CD4-positive, alpha-beta T cell (primary cell): ENCODE measurements around the gene AFF3. TPM values are rescaled to one million over a fixed set of nuclear protein-coding genes. Genes with fewer than 3 reads are reported as not detected.

Experiments
- ATAC-seq: fragments of 200-7000 bp; cut with Tn5 transposase; one replicate; pipeline ENCODE4 v1.10.0; 2022; ENCODE audit warnings: mild to moderate bottlenecking; ENCODE audit not compliant: poor library complexity
- CTCF ChIA-PET: fragments of 350-600 bp; sonication (Branson Sonifier 250); formaldehyde crosslinking; loops from one replicate; lab custom pipeline; 2021; ENCODE audit warnings: antibody characterized with exemption, inconsistent platforms; lab: Charles Lee
- POLR2A ChIA-PET: fragments of 350-600 bp; sonication (Branson Sonifier 250); formaldehyde crosslinking; loops from one replicate; lab custom pipeline; 2021; ENCODE audit warnings: antibody characterized with exemption, inconsistent platforms; lab: Charles Lee
- DNase-seq, 14 experiments: peaks; one replicate each; pipeline ENCODE4 v3.0.0-alpha.2; 2013 to 2020; ENCODE audit warnings: mixed read lengths in 2 of 14
- H3K27ac ChIP-seq, 2 donors: one replicate each; pipeline versions ENCODE4 v1.5.1 to v1.7.0; 2013; ENCODE audit warnings: low read length in 2 of 2, low read depth in 1 of 2, mild to moderate bottlenecking in 1 of 2
- H3K27me3 ChIP-seq, 2 experiments: 1 replicate in 1 of 2; 2 replicates in 1 of 2; pipeline versions ENCODE4 v1.6.1 to v1.7.0; 2013; ENCODE audit warnings: low read length in 2 of 2, control low read depth in 1 of 2, mild to moderate bottlenecking in 1 of 2, moderate library complexity in 1 of 2; ENCODE audit not compliant: insufficient read depth in 2 of 2, control insufficient read depth in 1 of 2
- H3K36me3 ChIP-seq: one replicate; pipeline ENCODE4 v1.6.1; 2013; ENCODE audit warnings: low read length, control low read depth; ENCODE audit not compliant: insufficient read depth
- H3K4me1 ChIP-seq: one replicate; pipeline ENCODE4 v1.6.1; 2013; ENCODE audit warnings: low read length, control low read depth; ENCODE audit not compliant: insufficient read depth
- H3K4me3 ChIP-seq: one replicate; pipeline ENCODE4 v1.5.1; 2013; ENCODE audit warnings: mild to moderate bottlenecking, low read length, moderate library complexity
- H3K9me3 ChIP-seq, 2 experiments: 1 replicate in 1 of 2; 2 replicates in 1 of 2; pipeline versions ENCODE4 v1.6.1 to v1.7.0; 2013; ENCODE audit warnings: low read length in 2 of 2, mild to moderate bottlenecking in 2 of 2, control low read depth in 1 of 2, moderate library complexity in 1 of 2; ENCODE audit not compliant: control insufficient read depth in 1 of 2, insufficient read depth in 1 of 2
- H3K27ac Mint-ChIP-seq: one replicate; pipeline ENCODE4 v1.8.0; 2020; ENCODE audit warnings: mixed read lengths
- H3K27me3 Mint-ChIP-seq: one replicate; pipeline ENCODE4 v1.8.0; 2021; ENCODE audit warnings: mixed read lengths
- H3K36me3 Mint-ChIP-seq: one replicate; pipeline ENCODE4 v1.8.0; 2021; ENCODE audit warnings: low read depth, mixed read lengths
- H3K4me1 Mint-ChIP-seq: one replicate; pipeline ENCODE4 v1.8.0; 2021; ENCODE audit warnings: low read depth, mixed read lengths
- H3K4me3 Mint-ChIP-seq: one replicate; pipeline ENCODE4 v1.8.0; 2020; ENCODE audit warnings: mild to moderate bottlenecking, mixed read lengths
- H3K9me3 Mint-ChIP-seq: one replicate; pipeline ENCODE4 v1.8.0; 2020; ENCODE audit warnings: mixed read lengths
- intact Hi-C, 2 experiments: fragments of 100-400 bp; cut with DNase I in 1 of 2; cut with micrococcal nuclease in 1 of 2; formaldehyde crosslinking; loops; one replicate each; pipeline versions ENCODE4 v1.15.1 to v1.9.0; 2023 to 2025; cut with DNase I, micrococcal nuclease
- total RNA-seq, 174 experiments: library from RNA in 2 of 174; stranded (reverse) in 2 of 174; gene quantifications; one replicate each; pipeline ENCODE4 v1.2.3 and lab custom pipeline; 2021 to 2026
- TF ChIP-seq, protein P1 (sequence below): fragments of 200-600 bp; IDR thresholded peaks from one replicate; pipeline ENCODE4 v1.8.0; 2022; ENCODE audit warnings: antibody characterized with exemption, mild to moderate bottlenecking

AFF3 gene
- total RNA-seq, 2 experiments from 2014 or later, result 15.4 to 15.7 TPM

DNA sequence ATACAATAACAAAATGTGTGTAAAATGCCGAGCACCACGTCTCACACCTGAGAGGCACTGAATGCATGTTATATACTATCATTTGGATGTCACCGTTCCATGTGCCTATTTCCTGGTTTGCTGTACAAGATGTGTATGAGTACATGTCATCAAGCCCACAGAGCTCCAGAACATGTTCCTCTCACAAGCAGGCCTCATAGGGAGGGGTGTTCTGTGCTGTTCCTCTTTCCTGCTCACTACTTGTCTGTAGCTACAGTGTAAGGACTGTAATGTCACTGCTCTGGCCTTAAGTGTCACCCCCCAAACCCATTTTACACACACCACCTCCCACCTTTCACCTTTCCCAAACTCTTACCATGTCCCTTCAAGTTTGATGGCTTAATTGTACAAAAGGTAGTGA lies 1.8 kb downstream of the AFF3 start:
- no peaks in the 10 kb centered on the region for H3K36me3 Mint-ChIP-seq
- H3K4me3 ChIP-seq, result no peak overlapping the region
- no peaks in the 10 kb centered on the region for H3K27me3 Mint-ChIP-seq
- POLR2A ChIA-PET, result interaction anchor here (2.9 to 3.3 kb wide), 2 partner anchors 26 to 35 kb away, joined by 8 to 19 read pairs; no protein-coding TSS in a partner anchor
- intact Hi-C loops, result no loop called here
- DNase-seq (peak in 4 of 14 experiments; percentile 14 to 35 (median 18)), ATAC-seq (peak; percentile 53)
- peaks cover 0 to 5% of the 10 kb centered on the region in 2 experiments for H3K9me3 ChIP-seq
- CTCF ChIA-PET, result no interaction called here
- H3K27me3 ChIP-seq, result no peaks in the 10 kb centered on the region
- no peak overlapping the region for H3K27ac ChIP-seq
- H3K36me3 ChIP-seq, result no peaks in the 10 kb centered on the region
- TF ChIP-seq, protein P1, sequence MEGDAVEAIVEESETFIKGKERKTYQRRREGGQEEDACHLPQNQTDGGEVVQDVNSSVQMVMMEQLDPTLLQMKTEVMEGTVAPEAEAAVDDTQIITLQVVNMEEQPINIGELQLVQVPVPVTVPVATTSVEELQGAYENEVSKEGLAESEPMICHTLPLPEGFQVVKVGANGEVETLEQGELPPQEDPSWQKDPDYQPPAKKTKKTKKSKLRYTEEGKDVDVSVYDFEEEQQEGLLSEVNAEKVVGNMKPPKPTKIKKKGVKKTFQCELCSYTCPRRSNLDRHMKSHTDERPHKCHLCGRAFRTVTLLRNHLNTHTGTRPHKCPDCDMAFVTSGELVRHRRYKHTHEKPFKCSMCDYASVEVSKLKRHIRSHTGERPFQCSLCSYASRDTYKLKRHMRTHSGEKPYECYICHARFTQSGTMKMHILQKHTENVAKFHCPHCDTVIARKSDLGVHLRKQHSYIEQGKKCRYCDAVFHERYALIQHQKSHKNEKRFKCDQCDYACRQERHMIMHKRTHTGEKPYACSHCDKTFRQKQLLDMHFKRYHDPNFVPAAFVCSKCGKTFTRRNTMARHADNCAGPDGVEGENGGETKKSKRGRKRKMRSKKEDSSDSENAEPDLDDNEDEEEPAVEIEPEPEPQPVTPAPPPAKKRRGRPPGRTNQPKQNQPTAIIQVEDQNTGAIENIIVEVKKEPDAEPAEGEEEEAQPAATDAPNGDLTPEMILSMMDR, result no peak
- H3K27ac Mint-ChIP-seq, result peak overlapping the region; percentile 88
- H3K4me1 Mint-ChIP-seq, result peaks cover 69% of the 10 kb centered on the region
- H3K4me1 ChIP-seq, result peaks cover 26% of the 10 kb centered on the region
- no peaks in the 10 kb centered on the region for H3K9me3 Mint-ChIP-seq
- H3K4me3 Mint-ChIP-seq, result peak overlapping the region; percentile 40

DNA sequence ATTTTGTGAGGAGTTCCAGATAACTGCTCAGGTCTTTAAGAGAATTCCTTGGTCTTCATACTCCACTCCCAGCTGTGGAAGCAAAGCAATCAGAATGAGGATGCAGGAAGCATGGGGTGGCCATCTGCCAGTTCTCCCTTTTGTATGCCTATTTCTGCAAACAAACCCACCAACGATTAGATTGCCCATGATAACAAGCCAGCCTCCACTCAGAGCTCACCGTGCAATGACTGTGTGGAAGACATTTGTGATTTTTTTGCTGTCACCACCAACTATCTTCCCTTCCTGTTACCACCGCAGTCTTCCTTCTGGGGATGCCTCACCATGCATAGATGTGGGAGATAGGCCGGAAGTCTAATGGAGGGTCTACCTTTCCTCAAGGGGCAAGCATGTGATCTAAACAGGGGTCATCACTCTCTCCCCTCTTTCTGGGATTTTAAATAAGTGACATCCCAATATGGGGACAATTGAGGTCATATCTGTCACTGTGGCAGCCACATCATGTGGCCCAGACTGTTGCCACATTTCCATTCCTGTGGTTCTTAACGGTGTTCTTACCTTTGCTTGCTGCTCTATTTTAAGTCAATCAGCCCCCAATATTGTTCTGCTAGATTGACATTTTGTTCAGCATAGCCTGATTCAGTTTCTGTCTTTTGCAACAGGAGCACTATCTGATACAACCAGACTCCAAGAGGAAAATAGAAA lies 4.4 kb downstream of the AFF3 start:
- intact Hi-C loops, result no loop called here
- Mint-ChIP-seq H3K4me3 (peak overlapping the region; percentile 22), H3K9me3 (no peaks in the 10 kb centered on the region), H3K4me1 (peaks cover 57% of the 10 kb centered on the region), H3K36me3 (no peaks in the 10 kb centered on the region), H3K27me3 (no peaks in the 10 kb centered on the region), H3K27ac (peak overlapping the region; percentile 14)
- ChIA-PET POLR2A (no interaction called here), CTCF (no interaction called here)
- Histone ChIP-seq H3K4me1 (peaks cover 25% of the 10 kb centered on the region), H3K9me3 (no peaks in the 10 kb centered on the region), H3K36me3 (no peaks in the 10 kb centered on the region), H3K4me3 (no peak overlapping the region), H3K27me3 (no peaks in the 10 kb centered on the region), H3K27ac (no peak overlapping the region)
- ATAC-seq (no peak), DNase-seq (no peak)
- TF ChIP-seq, protein P1, result no peak

DNA sequence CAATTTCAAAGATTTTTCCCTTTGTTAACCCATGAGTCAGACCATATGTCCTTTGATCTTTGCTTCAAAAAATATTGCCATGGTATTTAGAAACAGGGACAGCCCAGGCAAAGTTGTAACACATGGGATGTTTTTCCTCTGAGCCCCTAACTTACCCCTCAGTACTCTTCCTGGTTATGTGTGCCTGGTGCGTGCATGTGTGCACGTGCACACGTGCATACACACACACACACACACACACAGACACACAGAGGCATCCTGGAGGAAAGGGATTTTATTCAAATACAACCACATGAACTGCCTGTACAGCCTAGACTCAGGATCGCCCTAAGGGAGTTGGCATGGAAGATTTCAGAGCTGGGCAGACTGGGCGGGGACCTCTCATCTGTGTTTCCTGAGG lies 5.1 kb downstream of the AFF3 start:
- ATAC-seq (no peak), DNase-seq (no peak)
- H3K4me1 Mint-ChIP-seq, result peaks cover 52% of the 10 kb centered on the region
- no peak overlapping the region for H3K27ac Mint-ChIP-seq
- TF ChIP-seq, protein P1, result no peak
- POLR2A ChIA-PET, result no interaction called here
- no peaks in the 10 kb centered on the region for H3K9me3 ChIP-seq
- no peaks in the 10 kb centered on the region for H3K27me3 ChIP-seq
- intact Hi-C loops, result no loop called here
- no peaks in the 10 kb centered on the region for H3K36me3 ChIP-seq
- H3K36me3 Mint-ChIP-seq, result no peaks in the 10 kb centered on the region
- no peak overlapping the region for H3K4me3 Mint-ChIP-seq
- no peak overlapping the region for H3K4me3 ChIP-seq
- no peaks in the 10 kb centered on the region for H3K27me3 Mint-ChIP-seq
- H3K9me3 Mint-ChIP-seq, result no peaks in the 10 kb centered on the region
- CTCF ChIA-PET, result no interaction called here
- H3K4me1 ChIP-seq, result peaks cover 18% of the 10 kb centered on the region
- H3K27ac ChIP-seq, result no peak overlapping the region
